ENCODE measurements around the gene CCDC187. TPM values are rescaled to one million over a fixed set of nuclear protein-coding genes. Genes with fewer than 3 reads are reported as not detected.

CCDC187 gene
- total and polyA plus RNA-seq, 2 of the 13 experiments (the other 11 are each of a cell fraction or from before 2014, with no cell fraction given): 0.03 to 0.13 TPM

- H3K9ac ChIP-seq (ENCODE audit: insufficient read depth, low read depth, low read length): no peak overlapping the region
- FAIRE-seq: no peak
- H3K27ac ChIP-seq (ENCODE audit: extremely low read length, insufficient read depth, low read length): no peak overlapping the region
- H3K79me2 ChIP-seq (ENCODE audit: insufficient read depth, low read length): no peaks in the 10 kb centered on the region
- H3K36me3 ChIP-seq (replicated peaks in 1 of 2; ENCODE audit: control insufficient read depth in 1 of 2, insufficient read depth in 2 of 2, low read length in 2 of 2): no peaks in the 10 kb centered on the region
- TF ChIP-seq BRD4 (CRISPR knock-in tag; IDR thresholded peaks at IDR 0.05) (no peak), MXD4 (CRISPR knock-in tag; IDR thresholded peaks at IDR 0.05) (no peak), ZNF652 (CRISPR knock-in tag; IDR thresholded peaks at IDR 0.05; ENCODE audit: borderline replicate concordance, low read depth) (no peak), ZFP41 (CRISPR knock-in tag; IDR thresholded peaks at IDR 0.05; ENCODE audit: borderline replicate concordance) (no peak), IKZF4 (CRISPR knock-in tag; IDR thresholded peaks at IDR 0.05; ENCODE audit: borderline replicate concordance, low read depth, not compliant biosample characterization) (no peak), TRIM24 (CRISPR knock-in tag; IDR thresholded peaks at IDR 0.05) (no peak), MZF1 (CRISPR knock-in tag; IDR thresholded peaks at IDR 0.05; ENCODE audit: borderline replicate concordance) (no peak), HMGA1 (CRISPR knock-in tag; conservative IDR thresholded peaks at IDR 0.05) (no peak), ZNF879 (CRISPR knock-in tag; IDR thresholded peaks at IDR 0.05) (no peak)
- TF ChIP-seq, protein P1, sequence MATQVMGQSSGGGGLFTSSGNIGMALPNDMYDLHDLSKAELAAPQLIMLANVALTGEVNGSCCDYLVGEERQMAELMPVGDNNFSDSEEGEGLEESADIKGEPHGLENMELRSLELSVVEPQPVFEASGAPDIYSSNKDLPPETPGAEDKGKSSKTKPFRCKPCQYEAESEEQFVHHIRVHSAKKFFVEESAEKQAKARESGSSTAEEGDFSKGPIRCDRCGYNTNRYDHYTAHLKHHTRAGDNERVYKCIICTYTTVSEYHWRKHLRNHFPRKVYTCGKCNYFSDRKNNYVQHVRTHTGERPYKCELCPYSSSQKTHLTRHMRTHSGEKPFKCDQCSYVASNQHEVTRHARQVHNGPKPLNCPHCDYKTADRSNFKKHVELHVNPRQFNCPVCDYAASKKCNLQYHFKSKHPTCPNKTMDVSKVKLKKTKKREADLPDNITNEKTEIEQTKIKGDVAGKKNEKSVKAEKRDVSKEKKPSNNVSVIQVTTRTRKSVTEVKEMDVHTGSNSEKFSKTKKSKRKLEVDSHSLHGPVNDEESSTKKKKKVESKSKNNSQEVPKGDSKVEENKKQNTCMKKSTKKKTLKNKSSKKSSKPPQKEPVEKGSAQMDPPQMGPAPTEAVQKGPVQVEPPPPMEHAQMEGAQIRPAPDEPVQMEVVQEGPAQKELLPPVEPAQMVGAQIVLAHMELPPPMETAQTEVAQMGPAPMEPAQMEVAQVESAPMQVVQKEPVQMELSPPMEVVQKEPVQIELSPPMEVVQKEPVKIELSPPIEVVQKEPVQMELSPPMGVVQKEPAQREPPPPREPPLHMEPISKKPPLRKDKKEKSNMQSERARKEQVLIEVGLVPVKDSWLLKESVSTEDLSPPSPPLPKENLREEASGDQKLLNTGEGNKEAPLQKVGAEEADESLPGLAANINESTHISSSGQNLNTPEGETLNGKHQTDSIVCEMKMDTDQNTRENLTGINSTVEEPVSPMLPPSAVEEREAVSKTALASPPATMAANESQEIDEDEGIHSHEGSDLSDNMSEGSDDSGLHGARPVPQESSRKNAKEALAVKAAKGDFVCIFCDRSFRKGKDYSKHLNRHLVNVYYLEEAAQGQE (IDR thresholded peaks at IDR 0.05; ENCODE audit: borderline replicate concordance in 1 of 2, low read depth in 1 of 2, low read length in 2 of 2): no peak
- ATAC-seq: no peak
- intact Hi-C loops (cut with micrococcal nuclease; ENCODE audit: unreplicated experiment) (no loop called here), in situ Hi-C loops (cut with HindIII; ENCODE audit: extremely low pct_ligation_motif_present, low pct_unique_long_range_greater_than_20kb) (no loop called here)
- H4K20me1 ChIP-seq (ENCODE audit: insufficient read depth, low read length): 0 out of 2 replicates have a peak, but pooled peaks cover 2% of the 10 kb centered on the region
- no CpG with 5 or more reads among the region's 1 CpG for WGBS (ENCODE audit: low lambda C conversion rate)
- H3K4me1 ChIP-seq (ENCODE audit: insufficient read depth, low read length): no peaks in the 10 kb centered on the region
- POLR2A ChIA-PET: interaction anchor here (0.6 kb wide), 1 partner anchor 1030 kb away, joined by 3 read pairs; no protein-coding TSS in a partner anchor
- no peak overlapping the region for H3K4me2 ChIP-seq (ENCODE audit: low read depth, low read length)
- H3K9me3 ChIP-seq (ENCODE audit: low read length): no peaks in the 10 kb centered on the region
- H3K4me3 ChIP-seq (replicated peaks in 1 of 3; ENCODE audit: insufficient read depth in 1 of 3, low read depth in 2 of 3, low read length in 3 of 3): no peak overlapping the region
- H2AFZ ChIP-seq (ENCODE audit: low read length): no peak overlapping the region
- no TSS peak for BruUV-seq (replicated peaks)
- CTCF ChIA-PET (ENCODE audit: low intra/inter-chr PET ratio, low total read pairs): no interaction called here
- DNase-seq (ENCODE audit: low spot score): no peak
- peaks cover 14 to 80% of the 10 kb centered on the region in 2 experiments; a peak in 4 of 5 replicates for H3K27me3 ChIP-seq (ENCODE audit: control insufficient read depth in 1 of 2, insufficient read depth in 2 of 2, low read length in 2 of 2)
Measured at GRCh38 chr9:136278894-136279293, 25.0 kb downstream of the CCDC187 start.
